ENCODE measurements around the gene LNX2. TPM values are rescaled to one million over a fixed set of nuclear protein-coding genes. Genes with fewer than 3 reads are reported as not detected.

LNX2 gene
- total and polyA plus RNA-seq, 2 of the 4 experiments (the other 2 are of a cell fraction) = 3.1 to 7.2 TPM

- Histone ChIP-seq H3K4me1 (ENCODE audit: control insufficient read depth, insufficient read depth, low read length) (no peaks in the 10 kb centered on the region), H3K18ac (ENCODE audit: low read depth, low read length) (no peak overlapping the region), H3K27me3 (ENCODE audit: control insufficient read depth, insufficient read depth, low read length) (peaks cover 2% of the 10 kb centered on the region), H4K91ac (ENCODE audit: insufficient read depth, low read depth, low read length) (no peak overlapping the region), H3K23ac (ENCODE audit: low read depth, low read length) (no peak overlapping the region), H3K9ac (ENCODE audit: low read depth, low read length) (no peak overlapping the region), H4K8ac (ENCODE audit: low read depth in 2 of 2, low read length in 2 of 2) (no peak overlapping the region), H3K56ac (ENCODE audit: extremely low read depth, insufficient read depth, low read length) (no peak overlapping the region), H3K4me3 (ENCODE audit: insufficient read depth, low read depth, low read length) (no peak overlapping the region), H2BK20ac (ENCODE audit: low read depth, low read length) (no peak overlapping the region), H3K36me3 (ENCODE audit: control insufficient read depth, insufficient read depth, low read length) (no peaks in the 10 kb centered on the region), H3K4me2 (ENCODE audit: low read depth, low read length) (no peak overlapping the region), H2BK120ac (ENCODE audit: low read depth, low read length) (no peak overlapping the region), H4K5ac (ENCODE audit: low read depth, low read length) (no peak overlapping the region), H2BK5ac (ENCODE audit: low read depth, low read length, poor library complexity, severe bottlenecking) (no peak overlapping the region), H3K9me1 (ENCODE audit: insufficient read depth, low read length) (0 out of 2 replicates have a peak, but pooled peaks cover 3% of the 10 kb centered on the region), H3K14ac (replicated peaks; ENCODE audit: low read depth, low read length) (no peak overlapping the region), H2AFZ (replicated peaks; ENCODE audit: low read length, poor library complexity) (no peak overlapping the region), H2BK15ac (ENCODE audit: low read depth, low read length) (no peak overlapping the region), H3K79me1 (ENCODE audit: low read depth in 1 of 2, low read length in 2 of 2) (no peaks in the 10 kb centered on the region), H3K4ac (ENCODE audit: low read depth, low read length) (no peak overlapping the region), H3K9me3 (ENCODE audit: control insufficient read depth, insufficient read depth, low read length) (no peaks in the 10 kb centered on the region), H2AK9ac (replicated peaks; ENCODE audit: low read depth, low read length, poor library complexity) (no peak overlapping the region), H3K27ac (ENCODE audit: insufficient read depth, low read length) (no peak overlapping the region), H2AK5ac (ENCODE audit: low read depth, low read length) (no peak overlapping the region), H4K20me1 (ENCODE audit: insufficient read depth, low read length) (no peaks in the 10 kb centered on the region)
- no peak for ATAC-seq (ENCODE audit: low read depth)
- WGBS, 2 experiments (ENCODE audit: extremely low coverage in 2 of 2, insufficient read length in 1 of 2) = 61% methylated on average over 4 of the region's 10 CpGs; no CpG with 5 or more reads in 1 of the 2 experiments
- no peak for TF ChIP-seq MAZ (IDR thresholded peaks at IDR 0.05; ENCODE audit: borderline replicate concordance, low read depth, low read length)
- TF ChIP-seq CTCF (conservative IDR thresholded peaks at IDR 0.05; ENCODE audit: low read depth, low read length) = no peak
- dilution Hi-C loops (cut with HindIII; ENCODE audit: low sequenced_read_pairs, unreplicated experiment) (no loop called here), in situ Hi-C loops (cut with MboI; ENCODE audit: low sequenced_read_pairs) (loop anchor here (25.0 kb wide), 1 partner anchor 453 kb away; the partner anchor contains the start of gene URAD), intact Hi-C loops (cut with micrococcal nuclease) (loop anchor here (5.0 to 10.0 kb wide), 2 partner anchors 260 to 448 kb away; partner anchors contain the start of gene GSX1)
- POLR2A ChIA-PET (ENCODE audit: unreplicated experiment) = no interaction called here
- DNase-seq = no peak
- CTCF ChIA-PET = interaction anchor here (0.8 to 4.4 kb wide), 3 partner anchors 10 to 292 kb away, joined by 3 to 33 read pairs (median 3); no protein-coding TSS in a partner anchor
- no TSS peak for BruUV-seq (replicated peaks)
Measured at GRCh38 chr13:27534108-27534980, 86.0 kb downstream of the LNX2 start.
